GM19438 (cell line): ENCODE measurements around the gene TOMM22.
"Not testable (repeated sequence)": the region's sequence is repeated elsewhere in the genome, so short reads cannot be mapped to it uniquely, and the experiment has no call there.

Source experiments
- ATAC-seq: cut with Tn5 transposase; IDR thresholded peaks from one replicate; pipeline ENCODE4 v1.9.1; 2021; ENCODE audit warnings: low read depth; ENCODE audit not compliant: unreplicated experiment

Gene TOMM22

GRCh38 chr22:38681582-38682335, at the start of gene TOMM22:
TSS of gene TOMM22 (plus strand) at chr22:38681957. CDS start at chr22:38681979, 22 bp downstream.
- peak; percentile 79 for ATAC-seq

- ATAC-seq: no peak
Measured at GRCh38 chr22:38632528-38632927, 49.2 kb upstream of the TOMM22 start.

- no peak for ATAC-seq
Measured at GRCh38 chr22:38638216-38638615, 43.5 kb upstream of the TOMM22 start.

- no peak for ATAC-seq
Measured at GRCh38 chr22:38638728-38639127, 43.0 kb upstream of the TOMM22 start.

- no peak for ATAC-seq
Measured at GRCh38 chr22:38641476-38642040, 40.2 kb upstream of the TOMM22 start.

- ATAC-seq: not testable (repeated sequence)
Measured at GRCh38 chr22:38644245-38644644, 37.5 kb upstream of the TOMM22 start.

- no peak for ATAC-seq
Measured at GRCh38 chr22:38645430-38645829, 36.3 kb upstream of the TOMM22 start.

GRCh38 chr22:38649841-38650522, 31.8 kb upstream of the TOMM22 start:
- no peak for ATAC-seq

GRCh38 chr22:38652859-38653258, 28.9 kb upstream of the TOMM22 start:
- no peak for ATAC-seq

- no peak for ATAC-seq
Measured at GRCh38 chr22:38653741-38654140, 28.0 kb upstream of the TOMM22 start.

GRCh38 chr22:38655519-38656255, 26.1 kb upstream of the TOMM22 start:
- ATAC-seq: no peak

GRCh38 chr22:38656256-38657044, 25.3 kb upstream of the TOMM22 start, which contains the start of the genes CBY1 and FAM227A:
TSS of gene CBY1 (plus strand) at chr22:38656638. CDS start at chr22:38668055, 11,417 bp downstream.
TSS of gene FAM227A (minus strand) at chr22:38656392. CDS start at chr22:38650168, 6,224 bp downstream.
- ATAC-seq: peak; percentile 75

GRCh38 chr22:38657045-38657909, 24.5 kb upstream of the TOMM22 start:
- peak; percentile 36 for ATAC-seq

- no peak for ATAC-seq
Measured at GRCh38 chr22:38674888-38675287, 6.9 kb upstream of the TOMM22 start.

- no peak for ATAC-seq
Measured at GRCh38 chr22:38675833-38676232, 5.9 kb upstream of the TOMM22 start.

- no peak for ATAC-seq
Measured at GRCh38 chr22:38684895-38685294, 3.1 kb downstream of the TOMM22 start.

- ATAC-seq: no peak
Measured at GRCh38 chr22:38685761-38686160, 4.0 kb downstream of the TOMM22 start.

GRCh38 chr22:38689651-38690050, 7.9 kb downstream of the TOMM22 start:
- ATAC-seq: no peak

GRCh38 chr22:38694049-38694448, 12.3 kb downstream of the TOMM22 start:
- no peak for ATAC-seq
